Effector CD4-positive, alpha-beta T cell (primary cell): ENCODE data around the gene CACNA1S.
A peak's percentile ranks its signal among the peaks of the same experiment; 100 is the strongest.

Source experiments
- DNase-seq: peaks from one replicate; pipeline ENCODE4 v3.0.0-alpha.2; 2020

The CACNA1S gene

DNA sequence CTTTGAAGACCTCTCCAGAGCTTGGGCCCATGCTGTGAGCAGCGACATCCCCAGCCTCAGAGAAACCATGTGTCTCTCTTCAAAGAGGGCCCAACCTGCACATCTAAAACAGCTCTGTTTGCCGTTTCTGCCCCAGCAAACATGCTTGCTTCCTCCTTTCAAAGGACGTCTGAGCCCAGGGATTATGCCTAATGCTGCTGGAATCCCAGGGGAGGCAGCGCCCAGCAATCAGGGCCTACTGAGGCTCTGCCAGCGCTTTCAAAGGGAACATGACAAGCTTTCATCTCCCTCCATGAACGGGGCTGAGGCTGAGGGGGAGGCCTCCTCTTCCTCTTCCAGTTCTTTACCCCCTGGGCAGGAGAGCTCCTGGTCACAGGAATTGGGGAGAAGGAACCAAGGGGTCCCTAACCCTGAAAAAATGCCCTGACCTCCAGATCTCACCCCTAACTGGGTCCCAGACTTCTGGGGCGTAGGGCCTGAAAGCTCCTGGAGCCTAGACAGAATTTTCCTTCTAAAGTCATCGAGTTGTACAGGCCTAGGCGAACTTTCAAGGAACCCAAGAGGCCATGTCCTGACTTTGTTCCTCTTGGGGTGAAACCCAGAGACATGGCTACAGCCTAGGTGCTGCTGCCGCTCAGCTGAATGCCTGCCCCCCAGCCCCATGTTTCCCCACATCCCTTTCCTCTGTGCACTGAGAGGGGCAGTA lies 28.2 kb upstream of the CACNA1S start:
- DNase-seq, result no peak

DNA sequence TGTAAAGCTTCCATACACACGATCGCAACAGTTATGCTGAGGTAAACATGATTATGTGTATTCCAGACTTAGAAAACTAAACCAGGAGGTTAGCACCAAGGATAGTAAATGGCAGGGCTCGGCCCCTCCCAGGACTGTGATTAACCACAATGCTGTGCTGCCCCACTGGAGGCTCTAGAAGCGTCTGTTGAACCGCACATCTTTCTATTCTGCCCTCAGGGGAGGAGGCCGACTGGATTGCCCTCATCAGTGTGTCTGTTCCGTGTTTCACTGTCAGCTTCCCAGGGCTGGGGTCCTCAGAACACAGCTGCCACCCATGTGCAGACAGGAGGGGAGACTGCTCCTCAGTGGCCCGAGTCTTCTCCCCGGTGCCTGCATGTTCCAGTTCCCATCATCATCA lies 27.5 kb upstream of the CACNA1S start:
- DNase-seq, result no peak

DNA sequence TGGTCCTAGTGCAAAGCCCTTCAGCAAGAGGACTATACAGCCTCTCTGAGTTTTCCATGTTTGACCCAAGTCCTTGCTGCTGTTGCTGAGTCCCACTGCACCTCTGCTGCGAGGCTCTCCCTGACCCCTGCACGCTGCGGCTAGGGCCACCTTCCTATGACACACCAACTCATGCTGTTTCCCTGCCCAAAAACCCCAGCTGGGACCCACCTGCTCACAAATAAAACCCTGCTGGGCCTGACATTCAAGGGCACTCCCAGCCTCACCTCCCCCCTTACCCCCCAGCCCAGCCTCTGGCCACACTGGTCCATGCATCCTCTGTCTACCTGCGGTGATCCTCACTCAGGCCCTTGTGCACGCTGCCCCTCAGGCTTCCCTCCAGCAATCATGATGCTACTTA lies 27.1 kb upstream of the CACNA1S start:
- no peak for DNase-seq

DNA sequence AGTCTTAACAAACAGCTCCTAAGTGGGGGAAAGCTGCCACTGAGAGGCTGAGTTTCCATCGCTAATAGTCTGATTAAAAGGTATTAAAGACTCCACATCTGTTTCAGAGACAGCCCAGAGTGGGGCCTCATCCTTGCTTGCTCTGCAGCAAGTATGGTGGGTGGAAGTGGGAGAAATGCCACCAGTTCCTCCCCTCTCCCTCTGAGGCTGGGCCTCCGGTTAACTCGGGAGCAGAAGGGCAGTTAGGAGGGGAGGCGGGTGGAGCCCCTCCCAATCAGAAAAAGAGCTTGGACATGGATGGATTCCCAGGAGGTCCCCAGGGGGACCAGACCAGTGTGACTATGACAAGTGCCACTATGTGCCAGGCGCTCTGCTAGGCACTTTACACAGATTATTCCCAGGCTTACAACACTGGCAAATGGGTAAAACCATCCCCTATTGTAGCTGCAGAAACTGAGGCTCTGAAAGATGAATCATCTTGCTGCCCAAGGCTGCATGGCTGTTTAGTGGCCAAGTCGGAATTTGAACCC lies 26.1 kb upstream of the CACNA1S start:
- no peak for DNase-seq

GRCh38 chr1:201137579-201138310 lies 25.5 kb upstream of the CACNA1S start:
- no peak for DNase-seq

DNA sequence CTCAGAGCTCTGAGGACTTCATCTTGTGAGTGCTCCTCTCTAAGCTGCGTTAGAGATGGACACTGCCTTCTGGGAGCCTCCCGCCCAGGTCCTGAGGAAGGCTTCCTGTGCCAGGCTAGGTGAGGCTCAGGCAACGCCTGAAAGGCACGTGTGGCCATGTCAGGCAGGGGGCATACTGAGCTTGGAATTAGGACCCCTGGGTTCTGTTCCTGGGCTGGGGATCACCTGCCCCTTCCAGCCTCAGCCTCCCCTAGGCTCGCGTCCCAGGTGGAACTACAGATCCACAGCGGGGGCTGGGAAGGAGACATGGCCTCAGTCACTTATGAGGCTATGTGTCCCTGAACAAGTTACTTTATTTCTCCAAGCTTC lies 24.8 kb upstream of the CACNA1S start:
- no peak for DNase-seq

DNA sequence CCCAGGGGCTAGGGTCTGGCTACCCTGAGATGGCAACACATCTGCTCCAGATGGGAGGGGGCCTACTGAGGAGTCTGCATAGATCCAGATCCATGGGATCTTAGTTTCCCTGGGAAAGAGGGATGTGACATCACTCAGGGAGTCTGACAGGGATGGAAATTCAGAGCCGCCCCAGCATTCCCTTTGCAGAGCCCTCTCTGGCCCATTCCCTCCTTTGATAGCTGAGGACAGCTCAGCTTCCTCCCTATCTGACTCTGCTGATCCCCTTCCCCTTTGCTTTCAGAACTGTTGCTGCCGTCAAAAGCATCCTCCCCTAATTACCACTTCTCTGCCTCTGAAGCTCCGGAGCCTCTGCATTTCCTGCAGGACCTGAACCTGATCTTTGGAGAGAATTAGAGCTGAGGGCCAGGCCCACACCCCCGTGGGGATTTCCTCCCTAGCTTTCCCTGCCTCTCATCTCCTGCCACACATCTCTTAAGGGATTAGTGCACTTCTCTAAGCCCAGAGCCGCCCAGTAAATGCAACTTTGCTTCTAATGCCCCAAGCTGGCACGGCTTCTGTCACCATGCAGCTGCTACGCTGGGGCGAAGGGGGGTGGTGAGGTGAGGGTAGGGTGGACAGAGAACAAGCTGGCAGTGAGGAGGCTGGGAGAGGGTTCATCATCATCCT lies 24.3 kb upstream of the CACNA1S start:
- no peak for DNase-seq

DNA sequence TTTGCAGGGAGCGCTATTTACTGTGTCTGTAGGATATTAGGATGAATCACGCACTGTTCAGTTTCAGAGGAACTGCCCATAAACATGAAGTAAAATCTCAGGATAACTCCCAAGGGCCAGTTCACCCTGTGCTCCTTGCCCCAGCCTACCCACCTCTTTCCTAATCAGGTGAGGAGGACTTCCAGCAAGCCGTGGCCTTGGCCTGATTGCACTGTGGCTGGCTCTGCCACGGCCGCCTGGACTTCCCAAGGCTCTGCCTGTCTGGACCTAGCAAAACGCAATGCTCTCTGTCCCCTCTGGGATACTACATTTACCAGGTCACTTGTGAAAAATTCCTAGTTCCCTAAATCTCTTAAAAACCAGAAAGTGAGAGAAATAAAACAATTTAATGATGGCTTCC lies 22.2 kb upstream of the CACNA1S start:
- DNase-seq, result no peak

DNA sequence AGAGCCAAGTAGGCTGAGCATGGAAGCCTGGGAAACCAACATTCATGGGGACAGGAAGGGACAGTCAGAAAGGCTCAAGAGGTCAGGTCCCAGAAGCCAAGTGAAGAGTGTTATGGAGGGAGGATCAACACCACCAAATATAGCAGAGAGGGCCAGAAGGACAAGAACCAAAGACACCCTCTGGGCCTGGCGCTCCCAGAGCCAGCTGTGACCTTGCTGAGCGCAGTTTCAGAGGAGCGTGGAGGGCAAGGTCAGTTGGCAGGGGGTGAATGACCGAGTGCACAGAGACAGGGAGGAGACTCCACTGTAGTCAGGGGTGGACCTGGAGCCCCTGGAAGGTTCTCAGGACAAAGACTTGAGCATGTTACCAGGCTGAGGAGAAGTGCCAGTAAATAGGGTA lies 19.2 kb upstream of the CACNA1S start:
- no peak for DNase-seq

DNA sequence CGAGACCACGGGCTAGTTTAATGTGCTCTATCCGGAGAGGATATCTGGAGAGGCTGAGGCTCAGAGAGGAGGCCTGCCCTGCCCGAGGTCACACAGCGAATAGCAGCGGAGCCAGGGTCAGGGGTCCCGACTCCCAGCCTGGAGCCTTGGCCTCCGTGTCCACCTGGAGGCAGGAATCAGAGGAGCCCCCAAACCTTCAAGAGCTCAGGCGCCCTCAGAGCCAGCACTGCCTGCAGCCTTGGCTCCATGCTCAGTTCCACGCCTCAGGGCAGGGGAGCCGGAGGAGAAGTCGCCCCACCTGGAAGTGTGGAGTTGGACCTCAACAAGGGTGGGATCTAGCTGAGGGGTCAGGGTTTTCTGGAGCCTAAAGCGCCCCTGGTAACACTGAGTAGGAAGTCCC lies 16.7 kb upstream of the CACNA1S start:
- DNase-seq, result no peak

- no peak for DNase-seq
Observed at GRCh38 chr1:201128476-201128875, 16.2 kb upstream of the CACNA1S start.

- DNase-seq, result no peak
Observed at GRCh38 chr1:201127755-201128455, 15.7 kb upstream of the CACNA1S start.

GRCh38 chr1:201126832-201127754 lies 14.9 kb upstream of the CACNA1S start, which contains the start of gene ASCL5:
TSS of gene ASCL5 (minus strand) at chr1:201127184. CDS start at chr1:201115372, 11,812 bp downstream.
- DNase-seq, result no peak

DNA sequence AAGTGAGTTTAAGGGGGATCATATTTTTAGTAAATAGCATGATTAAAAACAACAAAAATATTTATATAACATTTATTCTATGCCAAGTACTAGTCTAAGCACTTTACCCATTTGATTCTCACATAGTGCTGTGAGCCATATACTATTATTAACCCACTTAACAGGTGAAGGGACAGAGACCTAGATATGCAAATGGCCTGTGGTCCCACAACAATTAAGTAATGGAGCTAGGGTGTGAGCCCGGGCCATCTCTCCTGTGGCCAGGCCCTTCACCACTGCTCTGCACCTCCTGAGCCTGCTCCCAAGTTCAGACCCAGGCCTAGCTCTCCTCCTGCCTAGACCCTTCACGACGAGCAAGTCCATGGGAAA lies 14.2 kb upstream of the CACNA1S start:
- DNase-seq, result no peak

DNA sequence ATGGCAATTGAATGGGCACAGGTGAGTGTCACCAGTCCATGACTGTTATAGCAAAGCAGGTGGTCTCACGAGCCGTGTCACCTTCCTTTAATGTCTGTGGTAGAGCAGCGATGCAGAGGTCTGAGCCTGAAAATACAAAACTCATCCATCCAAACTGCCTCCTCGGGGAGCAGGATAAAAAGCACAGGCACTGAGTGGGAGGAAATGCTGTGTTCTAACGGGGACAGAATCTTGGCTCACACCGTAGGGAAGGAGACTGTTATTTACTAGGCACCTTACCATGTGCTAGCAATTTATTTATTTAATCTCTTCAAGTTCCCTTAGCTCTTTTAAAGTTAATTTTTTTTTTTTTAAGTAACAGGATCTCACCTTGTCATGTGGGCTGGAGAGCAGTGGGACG lies 13.6 kb upstream of the CACNA1S start:
- DNase-seq, result no peak

- DNase-seq, result no peak
Observed at GRCh38 chr1:201125019-201125418, 12.8 kb upstream of the CACNA1S start.

GRCh38 chr1:201123866-201124265 lies 11.6 kb upstream of the CACNA1S start:
- DNase-seq, result no peak

DNA sequence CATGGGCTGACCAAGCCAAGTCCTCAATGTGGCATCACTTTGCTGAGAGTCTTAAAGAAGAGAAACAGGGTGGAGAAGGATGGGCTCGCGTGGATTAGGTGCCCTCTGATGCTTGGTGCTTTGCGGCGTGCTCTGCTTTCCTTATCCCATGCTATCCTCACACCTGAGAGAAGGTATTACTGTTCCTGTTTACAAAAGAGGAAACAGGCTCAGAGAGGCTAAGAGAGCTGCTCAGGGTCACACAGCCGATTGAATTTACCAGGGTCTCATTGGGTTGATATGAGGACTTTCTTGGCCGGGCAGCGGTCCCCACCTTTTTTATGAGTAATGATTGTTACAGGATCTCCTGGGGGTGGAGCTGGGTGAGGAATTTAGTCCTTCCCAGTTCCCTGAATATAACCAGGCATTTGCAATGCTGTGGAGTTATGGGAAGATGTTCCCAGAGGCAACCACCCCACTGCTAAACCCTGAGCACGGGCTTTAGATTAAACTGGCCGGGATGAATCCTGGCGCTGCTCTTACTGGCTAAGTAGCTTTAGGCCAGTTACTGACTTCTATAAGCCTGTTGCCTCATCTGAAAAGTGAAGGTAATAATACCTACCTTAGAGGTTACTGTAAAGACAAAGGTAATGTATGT lies 10.2 kb upstream of the CACNA1S start:
- no peak for DNase-seq

DNA sequence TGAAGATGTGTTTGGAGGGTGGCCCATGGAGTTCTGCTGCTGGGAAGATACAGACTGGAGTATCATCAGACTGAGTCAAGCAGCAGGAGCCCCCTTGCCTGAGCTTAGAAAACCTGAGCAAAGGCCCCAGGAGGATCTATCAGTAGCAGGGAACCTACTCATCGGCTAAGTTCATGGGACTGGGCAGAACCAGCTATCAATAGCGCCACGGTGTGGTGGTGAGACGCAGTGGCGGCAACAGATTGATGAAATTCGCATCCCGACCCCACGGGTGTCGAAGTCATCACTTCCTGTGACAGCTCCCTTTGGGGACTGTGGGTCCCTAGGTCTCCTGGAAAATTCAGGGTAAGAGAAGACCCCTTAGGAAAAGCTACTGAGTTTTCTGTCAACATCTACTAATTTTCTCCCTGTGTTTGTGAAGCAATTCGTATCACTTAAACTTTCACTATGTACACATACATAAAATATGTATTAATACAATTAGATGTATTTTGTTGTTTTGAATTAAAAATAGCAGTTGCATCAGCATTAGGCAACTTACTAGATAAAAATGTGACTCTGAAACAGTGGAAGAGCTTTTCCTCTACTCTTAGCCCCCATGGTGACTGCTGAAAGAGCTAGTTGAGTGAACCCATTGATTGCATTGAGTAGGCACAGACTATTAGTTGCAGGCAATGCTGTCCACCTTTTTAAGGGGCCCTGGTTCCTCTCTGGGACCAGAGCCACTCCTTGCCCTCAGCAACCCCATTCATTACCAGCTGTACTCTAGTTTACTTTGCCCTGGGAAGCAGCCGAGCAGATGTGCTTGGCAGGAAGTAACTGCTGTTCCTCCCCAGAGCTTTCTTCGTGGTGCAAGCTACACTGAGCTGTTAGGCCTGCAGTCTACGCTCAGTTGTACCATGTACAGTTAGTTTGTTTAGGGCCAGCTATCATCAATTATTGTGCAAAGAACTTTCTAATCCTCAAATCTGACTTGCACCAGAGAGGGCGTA lies 7.3 kb upstream of the CACNA1S start:
- peak; percentile 35 for DNase-seq

DNA sequence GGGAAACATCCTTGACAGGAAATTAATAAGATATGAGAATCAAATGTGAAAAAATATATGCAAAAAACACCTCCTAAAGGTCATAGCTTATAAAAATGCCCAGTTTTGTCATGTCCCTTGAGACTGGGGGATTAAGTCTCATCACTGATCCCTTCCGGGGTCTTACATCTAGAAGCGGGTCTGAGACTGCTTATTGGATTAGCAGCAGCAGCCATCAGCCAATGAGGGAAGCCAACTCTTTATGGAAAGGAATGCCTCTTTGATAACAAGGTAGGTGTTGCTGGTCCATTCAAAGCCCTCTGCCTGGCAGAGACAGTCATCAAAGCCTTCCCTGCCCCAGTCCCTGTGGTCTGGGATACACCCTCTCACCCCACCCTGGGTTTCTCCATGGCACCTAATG lies 3.9 kb upstream of the CACNA1S start:
- no peak for DNase-seq
